Measurements from ENCODE around the gene CCDC88C.

DNA sequence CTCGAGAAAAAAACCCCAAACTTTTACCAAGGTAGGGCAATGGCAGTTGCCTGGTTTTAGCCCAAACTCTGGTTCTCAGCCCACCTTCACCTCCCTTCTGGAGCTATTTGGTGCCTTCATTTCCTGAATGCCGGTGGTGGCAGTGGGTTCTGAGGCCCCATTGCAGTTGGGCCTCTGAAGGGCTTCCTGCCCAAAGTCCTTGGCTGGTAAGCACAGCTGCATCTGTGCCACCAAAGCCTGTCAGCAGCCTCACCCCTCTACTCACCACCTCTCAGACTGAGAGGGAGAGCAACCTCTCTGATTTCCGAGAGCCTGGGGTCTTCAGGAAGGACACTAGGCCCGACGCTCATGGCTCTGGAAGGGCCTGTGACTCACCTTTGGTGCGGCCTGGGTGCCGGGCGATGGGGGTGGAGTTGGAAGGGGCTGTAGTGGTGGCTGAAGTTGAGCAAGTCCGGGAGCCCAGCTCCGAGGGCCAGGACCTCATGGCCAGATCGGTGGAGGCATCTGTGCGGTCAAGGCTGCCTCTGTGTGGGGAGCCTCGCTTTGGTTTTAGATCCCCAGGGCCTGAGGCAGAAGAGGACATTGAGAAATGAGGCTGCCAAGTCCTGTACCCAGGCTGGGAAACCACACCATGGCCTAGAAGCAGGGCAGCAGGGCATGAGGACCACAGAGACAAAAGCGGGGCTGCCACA lies 134.5 kb downstream of the CCDC88C start:
- TF ChIP-seq CTCF (optimal IDR thresholded peaks at IDR 0.05 in 1 of 3, IDR thresholded peaks at IDR 0.05 in 1 of 3, conservative IDR thresholded peaks at IDR 0.05 in 1 of 3; ENCODE audit: extremely low read depth in 1 of 3, insufficient read depth in 2 of 3, low read length in 3 of 3) (no peak), EZH2 (IDR thresholded peaks at IDR 0.05; ENCODE audit: low read length) (no peak)

Measured in keratinocyte (primary cell).